ENCODE measurements around the gene WDR88.

WDR88 gene

DNA sequence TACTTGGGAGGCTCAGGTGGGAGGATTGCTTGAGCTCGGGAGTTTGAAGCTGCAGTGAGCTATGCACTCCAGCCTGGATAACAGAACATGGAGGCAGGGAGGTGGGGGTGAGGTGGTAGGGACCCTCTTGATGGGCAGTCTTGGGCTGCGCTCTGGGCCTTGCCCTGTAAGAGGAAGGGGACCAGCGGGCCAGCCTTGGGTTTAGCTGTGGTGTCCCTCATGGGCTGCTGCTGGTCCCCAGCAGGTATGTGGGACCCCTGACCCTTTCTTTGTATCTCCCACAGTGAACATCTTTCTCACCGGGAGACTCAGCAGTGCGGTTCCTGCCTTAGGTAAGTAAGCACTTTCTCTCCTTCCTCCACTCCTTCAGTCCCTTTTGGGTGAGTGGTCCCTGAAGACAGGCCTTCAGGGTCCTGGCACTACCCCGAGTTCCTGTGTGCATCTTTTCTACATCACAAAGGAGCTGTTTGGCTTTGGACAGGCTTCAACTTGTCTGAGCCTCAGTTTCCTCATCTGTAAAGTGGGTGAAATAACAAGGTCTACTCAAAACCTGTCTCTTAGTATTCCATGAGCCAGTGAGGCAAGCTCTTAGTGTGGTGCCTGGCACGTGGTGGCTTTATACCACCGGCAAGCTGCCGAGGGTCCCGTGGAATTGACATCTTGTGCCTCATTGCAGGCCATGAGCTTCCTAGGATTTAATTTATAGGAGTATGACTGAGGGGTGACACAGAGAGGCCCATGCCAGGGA is 64.7 kb downstream of the WDR88 start:
- no peaks in the 10 kb centered on the region for H3K36me3 Mint-ChIP-seq (ENCODE audit: insufficient read depth)
- peaks cover 41% of the 10 kb centered on the region for H3K27me3 Mint-ChIP-seq
- no peaks in the 10 kb centered on the region for H3K9me3 Mint-ChIP-seq
- no peak overlapping the region for H3K4me3 Mint-ChIP-seq
- no peak overlapping the region for H3K27ac Mint-ChIP-seq (ENCODE audit: low read depth)
- ATAC-seq (replicated peaks; ENCODE audit: extremely low read depth, poor library complexity, severe bottlenecking) (no peak), DNase-seq (ENCODE audit: low spot score in 2 of 2) (no peak)
- no peaks in the 10 kb centered on the region for H3K4me1 Mint-ChIP-seq

DNA sequence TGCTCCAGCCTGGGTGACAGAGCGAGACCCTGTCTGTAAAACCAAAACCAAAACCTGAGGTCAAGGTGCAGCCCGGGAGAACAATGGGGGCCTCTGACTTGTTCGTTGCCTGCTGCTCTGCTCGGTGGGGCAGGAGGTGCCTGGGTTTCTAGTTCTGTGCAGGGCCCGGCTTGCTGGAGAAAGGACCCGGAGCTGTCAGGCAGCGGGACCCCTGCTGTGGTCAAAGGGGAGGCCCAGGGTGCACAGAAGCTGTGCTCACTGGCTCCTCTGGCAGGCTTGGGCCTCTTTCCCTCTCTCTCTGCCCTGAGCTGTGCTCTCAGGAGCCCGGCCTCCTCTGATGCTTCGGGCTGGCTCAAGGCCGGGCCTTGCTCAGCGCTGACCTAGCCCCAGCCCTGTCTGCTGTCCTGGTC is 65.7 kb downstream of the WDR88 start:
- Mint-ChIP-seq H3K27ac (ENCODE audit: low read depth) (no peak overlapping the region), H3K4me1 (no peaks in the 10 kb centered on the region)
- ATAC-seq (replicated peaks; ENCODE audit: extremely low read depth, poor library complexity, severe bottlenecking) = no peak

DNA sequence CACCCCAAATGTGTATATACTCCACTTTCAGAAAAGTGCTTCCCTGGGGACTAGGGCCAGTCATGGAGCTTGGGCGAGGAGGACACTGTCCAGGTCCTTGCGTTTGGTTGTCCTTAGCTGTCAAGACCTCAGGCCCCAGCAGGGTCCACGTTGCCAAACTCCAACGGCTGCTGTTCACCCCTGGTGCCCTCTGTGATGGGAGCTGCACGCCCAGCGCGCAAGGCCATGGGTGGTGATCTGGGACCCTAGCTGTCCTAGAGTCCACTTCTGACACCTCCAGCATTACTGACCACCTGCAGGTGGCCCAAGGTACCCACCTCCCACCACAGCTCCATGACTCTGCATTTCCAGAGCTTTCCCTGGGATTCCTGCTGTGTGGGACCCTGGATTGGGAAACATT is 66.3 kb downstream of the WDR88 start:
- Mint-ChIP-seq H3K9me3 (no peaks in the 10 kb centered on the region), H3K4me3 (no peak overlapping the region), H3K4me1 (no peaks in the 10 kb centered on the region), H3K36me3 (ENCODE audit: insufficient read depth) (no peaks in the 10 kb centered on the region), H3K27ac (ENCODE audit: low read depth) (no peak overlapping the region), H3K27me3 (peaks cover 25% of the 10 kb centered on the region)
- ATAC-seq (replicated peaks; ENCODE audit: extremely low read depth, poor library complexity, severe bottlenecking) (no peak), DNase-seq (ENCODE audit: low spot score in 2 of 2) (no peak)

More for the DNA sequence above, 65.7 kb downstream of the WDR88 start:
- Mint-ChIP-seq H3K9me3 (no peaks in the 10 kb centered on the region), H3K27me3 (peaks cover 31% of the 10 kb centered on the region), H3K36me3 (ENCODE audit: insufficient read depth) (no peaks in the 10 kb centered on the region), H3K4me3 (no peak overlapping the region)
- no peak for DNase-seq (ENCODE audit: low spot score in 2 of 2)

DNA sequence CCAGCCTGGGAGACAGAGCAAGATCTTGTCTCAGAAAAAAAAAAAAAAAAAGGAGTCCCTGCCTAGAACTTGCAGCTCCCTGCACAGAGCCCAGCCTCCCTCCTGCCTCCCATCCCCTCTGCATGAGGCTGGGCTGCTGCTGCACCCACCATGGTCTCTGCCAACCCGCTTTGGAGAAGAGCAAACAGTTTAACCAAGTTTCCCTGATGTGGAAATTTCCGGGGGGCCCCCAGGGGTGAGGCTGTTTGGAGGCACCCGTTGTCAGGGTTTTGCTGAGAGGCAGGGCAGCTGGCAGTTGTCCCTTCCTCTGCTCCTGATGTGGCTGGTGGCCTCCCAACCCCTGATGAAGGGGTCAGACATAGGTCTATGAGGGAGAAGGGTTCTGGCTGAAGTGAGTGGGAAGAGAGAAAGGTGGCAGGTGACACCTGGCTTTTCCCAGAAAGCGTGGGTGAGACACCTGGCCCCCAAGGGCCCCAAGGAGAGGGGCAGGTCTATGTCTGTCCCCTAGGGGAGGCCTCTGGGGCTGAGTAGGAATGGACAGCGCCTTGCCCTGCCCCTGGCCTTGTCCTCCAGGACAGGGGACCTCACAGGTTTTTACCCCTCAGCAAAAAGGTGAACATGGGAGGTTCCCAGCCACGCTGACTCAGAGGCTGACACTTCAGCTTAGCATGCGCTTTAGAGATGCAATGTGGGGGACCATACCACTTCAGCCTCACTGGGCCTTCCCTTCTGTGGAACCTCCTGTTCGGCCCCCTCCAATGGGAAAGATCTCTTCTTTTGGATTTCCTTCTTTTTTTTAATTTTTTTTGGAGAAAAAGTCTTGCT is 67.7 kb downstream of the WDR88 start:
- Mint-ChIP-seq H3K27ac (ENCODE audit: low read depth) (no peak overlapping the region), H3K27me3 (peaks cover 17% of the 10 kb centered on the region), H3K4me3 (no peak overlapping the region), H3K4me1 (no peaks in the 10 kb centered on the region), H3K9me3 (no peaks in the 10 kb centered on the region), H3K36me3 (ENCODE audit: insufficient read depth) (no peaks in the 10 kb centered on the region)
- no peak for ATAC-seq (replicated peaks; ENCODE audit: extremely low read depth, poor library complexity, severe bottlenecking)
- DNase-seq (ENCODE audit: low spot score in 2 of 2) = no peak

DNA sequence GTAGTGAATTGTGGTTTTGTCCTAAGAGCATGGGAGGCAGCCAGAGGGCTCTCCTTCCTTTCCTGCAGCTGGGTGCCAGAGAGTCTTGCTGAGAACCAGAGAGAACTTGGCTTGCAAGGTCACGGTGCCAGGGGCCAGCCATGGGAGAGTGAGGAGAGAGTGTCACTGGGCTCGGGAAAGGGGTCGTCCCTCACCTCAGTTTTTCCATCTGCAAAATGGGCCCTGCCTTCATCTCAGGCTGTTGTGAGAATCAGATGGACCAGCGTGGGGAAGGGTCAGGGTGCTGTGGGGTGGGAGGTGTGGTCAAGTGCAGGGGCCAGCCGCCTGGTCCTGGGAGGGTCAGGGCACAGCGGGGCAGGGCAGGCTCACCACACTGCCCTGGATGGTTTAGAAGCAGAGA is 69.6 kb downstream of the WDR88 start:
- Mint-ChIP-seq H3K36me3 (ENCODE audit: insufficient read depth) (no peaks in the 10 kb centered on the region), H3K4me3 (no peak overlapping the region), H3K4me1 (no peaks in the 10 kb centered on the region), H3K9me3 (no peaks in the 10 kb centered on the region), H3K27me3 (peaks cover 7% of the 10 kb centered on the region), H3K27ac (ENCODE audit: low read depth) (no peak overlapping the region)
- DNase-seq (ENCODE audit: low spot score in 2 of 2) (no peak), ATAC-seq (replicated peaks; ENCODE audit: extremely low read depth, poor library complexity, severe bottlenecking) (no peak)

DNA sequence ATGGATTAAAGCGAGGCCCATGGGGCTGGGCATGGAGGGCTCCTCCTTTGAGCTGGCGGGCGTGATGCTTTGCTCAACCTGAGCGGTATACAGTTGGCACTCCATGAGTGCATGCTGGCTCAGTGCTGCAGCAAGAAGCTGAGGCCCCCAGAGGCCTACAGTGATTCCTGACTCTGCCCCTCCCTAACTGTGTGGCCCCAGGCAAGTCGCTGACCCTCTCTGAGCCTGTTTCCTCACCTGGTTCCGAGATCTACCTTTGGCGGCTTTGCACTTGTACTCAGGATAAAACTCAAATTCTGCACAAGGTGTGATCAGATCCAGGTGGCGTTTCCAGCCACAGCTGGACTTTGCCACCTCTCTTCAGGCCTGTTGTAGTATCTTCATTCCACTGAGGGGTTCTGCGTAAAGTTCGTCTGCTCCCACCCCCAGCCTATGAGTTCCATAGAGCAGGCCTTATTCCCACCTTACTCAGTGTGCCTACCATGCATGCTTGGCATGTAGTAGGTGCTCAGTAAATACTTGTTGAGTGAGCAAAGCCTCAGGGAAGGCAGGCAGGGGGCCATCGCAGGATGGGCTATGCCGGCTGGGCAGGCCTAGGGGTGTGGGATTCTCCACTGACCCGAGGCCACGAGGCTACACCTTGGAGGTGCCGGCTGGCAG is 70.1 kb downstream of the WDR88 start:
- ATAC-seq (replicated peaks; ENCODE audit: extremely low read depth, poor library complexity, severe bottlenecking) (no peak), DNase-seq (ENCODE audit: low spot score in 2 of 2) (no peak)
- Mint-ChIP-seq H3K27ac (ENCODE audit: low read depth) (no peak overlapping the region), H3K36me3 (ENCODE audit: insufficient read depth) (no peaks in the 10 kb centered on the region), H3K4me1 (no peaks in the 10 kb centered on the region), H3K27me3 (peaks cover 1% of the 10 kb centered on the region), H3K4me3 (no peak overlapping the region), H3K9me3 (no peaks in the 10 kb centered on the region)

DNA sequence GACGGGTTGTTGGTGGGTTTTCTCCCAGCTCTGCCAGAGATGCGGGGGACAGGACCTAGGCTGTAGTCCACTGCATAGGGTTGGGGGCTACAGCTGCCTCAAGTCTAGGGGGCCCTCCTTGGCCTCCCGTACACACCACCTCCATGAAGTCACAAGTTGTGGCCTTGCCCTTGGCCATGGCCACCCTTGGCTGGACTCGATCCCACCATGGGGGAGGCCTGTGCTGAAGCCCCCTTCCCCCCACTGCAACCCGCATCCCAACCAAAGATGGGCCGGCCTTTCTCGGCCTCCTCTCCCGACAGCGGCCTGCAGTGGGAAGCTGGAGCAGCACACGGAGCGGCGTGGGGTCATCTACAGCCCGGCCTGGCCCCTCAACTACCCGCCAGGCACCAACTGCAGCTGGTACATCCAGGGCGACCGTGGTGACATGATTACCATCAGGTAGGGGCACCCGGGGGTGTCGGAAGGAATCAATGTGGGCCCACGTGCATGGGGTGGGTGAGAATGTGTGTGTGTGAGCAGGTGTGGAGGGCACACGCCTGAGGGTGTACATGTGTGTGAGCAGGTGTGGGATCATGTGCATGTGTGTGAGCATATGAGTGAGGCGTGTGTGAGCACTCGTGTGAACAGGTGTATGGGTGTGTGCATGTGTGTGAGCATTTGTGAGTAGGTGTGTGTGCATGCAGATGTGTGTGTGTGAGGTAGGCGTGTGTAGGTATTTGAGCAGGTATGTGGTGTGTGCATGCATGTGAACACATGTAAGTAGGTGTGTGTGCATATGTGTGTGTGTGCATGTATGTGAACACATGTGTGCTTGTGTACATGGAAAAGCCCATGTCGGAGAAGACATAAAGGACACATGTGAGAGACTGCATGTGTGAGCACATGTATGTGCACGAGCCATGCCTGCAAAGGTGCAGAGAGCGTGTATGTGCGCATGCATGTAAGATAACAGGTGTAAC is 70.9 kb downstream of the WDR88 start:
- Mint-ChIP-seq H3K27ac (ENCODE audit: low read depth) (no peak overlapping the region), H3K9me3 (no peaks in the 10 kb centered on the region), H3K4me1 (no peaks in the 10 kb centered on the region), H3K27me3 (no peaks in the 10 kb centered on the region), H3K36me3 (ENCODE audit: insufficient read depth) (no peaks in the 10 kb centered on the region), H3K4me3 (no peak overlapping the region)
- DNase-seq (ENCODE audit: low spot score in 2 of 2) (no peak), ATAC-seq (replicated peaks; ENCODE audit: extremely low read depth, poor library complexity, severe bottlenecking) (no peak)

DNA sequence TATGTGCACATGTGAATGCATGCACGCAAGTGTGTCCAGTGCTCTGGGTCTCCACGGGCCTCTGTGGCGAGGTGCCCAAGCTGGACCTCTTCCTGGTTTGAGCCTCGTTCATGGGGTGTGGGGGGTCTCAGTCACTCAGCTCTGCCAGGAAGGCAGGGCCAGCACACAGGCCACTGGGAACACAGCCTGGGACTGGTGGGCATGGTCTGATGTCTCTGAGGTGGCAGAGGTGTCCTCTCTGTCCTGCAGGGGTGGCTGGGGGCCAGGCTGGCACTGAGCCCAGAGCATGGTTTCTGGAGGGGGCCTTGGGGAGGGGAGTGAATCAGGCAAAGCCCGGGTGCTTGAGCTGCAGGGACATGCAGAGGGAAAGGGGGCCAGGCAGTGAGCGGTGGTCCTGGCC is 71.6 kb downstream of the WDR88 start:
- H3K4me3 Mint-ChIP-seq = no peak overlapping the region
- ATAC-seq (replicated peaks; ENCODE audit: extremely low read depth, poor library complexity, severe bottlenecking) (no peak), DNase-seq (ENCODE audit: low spot score in 2 of 2) (no peak)
- no peaks in the 10 kb centered on the region for H3K9me3 Mint-ChIP-seq
- H3K27ac Mint-ChIP-seq (ENCODE audit: low read depth) = no peak overlapping the region
- H3K27me3 Mint-ChIP-seq = no peaks in the 10 kb centered on the region
- no peaks in the 10 kb centered on the region for H3K4me1 Mint-ChIP-seq
- H3K36me3 Mint-ChIP-seq (ENCODE audit: insufficient read depth) = no peaks in the 10 kb centered on the region

DNA sequence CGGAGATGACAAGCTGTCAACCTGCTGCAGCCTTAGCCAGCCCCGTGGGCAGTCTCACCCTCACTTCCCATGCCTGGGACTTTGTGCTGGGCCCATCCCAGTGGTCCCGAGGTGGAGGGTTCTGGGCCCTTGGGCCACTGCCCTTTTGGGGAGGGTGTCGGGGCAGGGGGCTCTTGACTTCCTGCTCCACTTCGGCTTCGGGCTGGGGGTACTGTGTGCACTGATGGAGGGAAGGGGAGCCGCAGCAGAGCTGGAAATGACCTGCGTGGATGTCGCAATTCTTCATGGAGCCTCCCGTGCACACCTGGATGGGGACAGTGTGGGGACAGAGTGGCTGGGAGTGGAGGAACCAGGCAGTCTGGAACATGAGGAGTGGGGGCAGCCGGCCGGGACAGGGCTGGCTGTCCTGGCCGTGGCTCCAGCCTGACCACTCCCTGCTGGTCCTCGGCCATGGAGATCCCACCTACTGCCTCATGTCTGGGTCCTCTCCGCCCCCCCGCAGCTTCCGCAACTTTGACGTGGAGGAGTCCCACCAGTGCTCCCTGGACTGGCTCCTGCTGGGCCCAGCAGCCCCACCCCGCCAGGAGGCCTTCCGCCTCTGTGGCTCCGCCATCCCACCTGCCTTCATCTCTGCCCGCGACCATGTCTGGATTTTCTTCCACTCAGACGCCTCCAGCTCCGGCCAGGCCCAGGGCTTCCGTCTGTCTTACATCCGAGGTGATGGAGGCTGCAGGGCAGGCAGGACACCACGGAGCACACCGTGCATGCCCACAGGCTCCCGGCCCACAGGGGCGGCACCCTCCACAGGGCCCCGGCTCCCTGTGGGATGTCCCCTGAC is 72.4 kb downstream of the WDR88 start:
- Mint-ChIP-seq H3K9me3 (no peaks in the 10 kb centered on the region), H3K4me1 (no peaks in the 10 kb centered on the region), H3K27me3 (no peaks in the 10 kb centered on the region), H3K36me3 (ENCODE audit: insufficient read depth) (no peaks in the 10 kb centered on the region), H3K27ac (ENCODE audit: low read depth) (no peak overlapping the region), H3K4me3 (no peak overlapping the region)
- ATAC-seq (replicated peaks; ENCODE audit: extremely low read depth, poor library complexity, severe bottlenecking) (no peak), DNase-seq (ENCODE audit: low spot score in 2 of 2) (no peak)

DNA sequence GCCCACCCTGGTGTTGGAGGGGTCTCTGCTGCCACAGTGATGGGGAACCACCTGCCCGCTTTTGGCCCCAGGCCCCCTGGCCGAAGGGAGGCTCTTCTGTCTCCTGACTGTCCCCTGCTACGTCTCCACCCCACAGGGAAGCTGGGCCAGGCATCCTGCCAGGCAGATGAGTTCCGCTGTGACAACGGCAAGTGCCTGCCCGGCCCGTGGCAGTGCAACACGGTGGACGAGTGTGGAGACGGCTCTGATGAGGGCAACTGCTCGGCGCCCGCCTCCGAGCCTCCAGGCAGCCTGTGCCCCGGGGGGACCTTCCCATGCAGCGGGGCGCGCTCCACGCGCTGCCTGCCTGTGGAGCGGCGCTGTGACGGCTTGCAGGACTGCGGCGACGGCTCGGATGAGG is 73.2 kb downstream of the WDR88 start:
- Mint-ChIP-seq H3K4me3 (no peak overlapping the region), H3K27me3 (no peaks in the 10 kb centered on the region), H3K4me1 (no peaks in the 10 kb centered on the region), H3K36me3 (ENCODE audit: insufficient read depth) (no peaks in the 10 kb centered on the region), H3K9me3 (no peaks in the 10 kb centered on the region), H3K27ac (ENCODE audit: low read depth) (no peak overlapping the region)
- no peak for ATAC-seq (replicated peaks; ENCODE audit: extremely low read depth, poor library complexity, severe bottlenecking)
- no peak for DNase-seq (ENCODE audit: low spot score in 2 of 2)

DNA sequence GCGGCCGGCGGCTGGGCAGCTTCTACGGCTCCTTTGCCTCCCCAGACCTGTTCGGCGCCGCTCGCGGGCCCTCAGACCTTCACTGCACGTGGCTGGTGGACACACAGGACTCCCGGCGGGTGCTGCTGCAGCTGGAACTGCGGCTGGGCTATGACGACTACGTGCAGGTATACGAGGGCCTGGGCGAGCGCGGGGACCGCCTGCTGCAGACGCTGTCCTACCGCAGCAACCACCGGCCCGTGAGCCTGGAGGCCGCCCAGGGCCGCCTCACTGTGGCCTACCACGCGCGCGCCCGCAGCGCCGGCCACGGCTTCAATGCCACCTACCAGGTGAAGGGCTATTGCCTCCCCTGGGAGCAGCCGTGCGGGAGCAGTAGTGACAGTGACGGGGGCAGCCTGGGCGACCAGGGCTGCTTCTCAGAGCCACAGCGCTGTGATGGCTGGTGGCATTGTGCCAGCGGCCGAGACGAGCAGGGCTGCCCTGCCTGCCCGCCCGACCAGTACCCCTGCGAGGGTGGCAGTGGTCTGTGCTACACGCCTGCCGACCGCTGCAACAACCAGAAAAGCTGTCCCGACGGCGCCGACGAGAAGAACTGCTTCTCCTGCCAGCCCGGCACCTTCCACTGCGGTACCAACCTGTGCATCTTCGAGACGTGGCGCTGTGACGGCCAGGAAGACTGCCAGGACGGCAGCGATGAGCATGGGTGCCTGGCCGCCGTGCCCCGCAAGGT is 73.8 kb downstream of the WDR88 start:
- DNase-seq (ENCODE audit: low spot score in 2 of 2) (no peak), ATAC-seq (replicated peaks; ENCODE audit: extremely low read depth, poor library complexity, severe bottlenecking) (no peak)
- no peaks in the 10 kb centered on the region for H3K4me1 Mint-ChIP-seq
- H3K9me3 Mint-ChIP-seq = no peaks in the 10 kb centered on the region
- no peak overlapping the region for H3K27ac Mint-ChIP-seq (ENCODE audit: low read depth)
- no peak overlapping the region for H3K4me3 Mint-ChIP-seq
- H3K27me3 Mint-ChIP-seq = no peaks in the 10 kb centered on the region
- H3K36me3 Mint-ChIP-seq (ENCODE audit: insufficient read depth) = no peaks in the 10 kb centered on the region

All from central memory CD8-positive, alpha-beta T cell (primary cell).